ACHN (cell line): Measurements from ENCODE around the gene STK32A.
"Not testable (repeated sequence)": the region's sequence is repeated elsewhere in the genome, so short reads cannot be mapped to it uniquely, and the experiment has no call there.

ENCODE experiments used
- DNase-seq: peaks from one replicate; pipeline ENCODE4 v3.0.0-alpha.2; 2015
- in situ Hi-C: cut with HindIII; loops from 2 replicates; pipeline ENCODE4 v1.10.0; 2017; ENCODE audit warnings: low sequenced_read_pairs, low pct_ligation_motif_present, low pct_unique_long_range_greater_than_20kb

Gene STK32A

DNA sequence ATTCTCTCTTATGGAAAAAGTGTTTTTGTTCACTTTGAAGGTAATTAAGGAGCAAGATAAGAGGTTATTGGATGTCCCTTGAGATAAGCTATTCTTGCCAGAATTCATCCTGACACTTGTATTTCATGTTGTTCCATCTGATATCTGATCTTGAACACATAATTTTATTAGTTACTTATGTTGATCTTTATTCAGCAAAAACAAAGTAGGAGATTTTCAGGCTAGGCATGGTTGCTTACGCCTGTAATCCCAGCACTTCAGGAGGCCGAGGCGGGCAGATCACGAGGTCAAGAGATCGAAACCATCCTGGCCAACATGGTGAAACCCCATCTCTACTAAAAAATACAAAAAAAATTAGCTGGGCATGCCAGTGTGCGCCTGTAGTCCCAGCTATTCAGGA is 8.4 kb downstream of the STK32A start:
- in situ Hi-C loops, DNase-seq: not testable (repeated sequence)

- in situ Hi-C loops = no loop called here
These were observed 10.7 kb downstream of the STK32A start for GRCh38 chr5:147245381-147246165.

GRCh38 chr5:147248561-147248960 is 13.7 kb downstream of the STK32A start:
- DNase-seq = no peak
- in situ Hi-C loops = no loop called here

More at GRCh38 chr5:147245381-147246165, 10.7 kb downstream of the STK32A start:
- DNase-seq = no peak

DNA sequence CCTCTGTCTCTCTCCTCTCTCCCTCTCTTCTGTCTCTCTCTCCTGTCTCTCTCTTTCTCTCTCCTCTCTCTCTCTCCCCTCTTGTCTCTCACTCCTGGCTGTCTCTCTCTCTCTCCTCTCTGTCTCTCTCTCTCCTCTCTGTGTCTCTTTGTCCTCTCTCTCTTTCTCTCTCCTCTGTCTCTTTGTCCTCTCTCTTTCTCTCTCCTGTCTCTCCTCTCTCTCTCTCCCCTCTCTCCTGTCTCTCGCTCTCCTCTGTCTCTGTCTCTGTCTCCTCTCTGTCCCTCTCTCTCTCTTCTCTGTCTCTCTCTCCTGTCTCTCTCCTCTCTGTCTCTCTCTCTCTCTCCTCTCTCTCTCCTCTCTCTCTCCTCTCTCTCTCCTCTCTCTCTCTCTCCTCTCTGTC is 25.0 kb downstream of the STK32A start:
- in situ Hi-C loops = no loop called here

DNA sequence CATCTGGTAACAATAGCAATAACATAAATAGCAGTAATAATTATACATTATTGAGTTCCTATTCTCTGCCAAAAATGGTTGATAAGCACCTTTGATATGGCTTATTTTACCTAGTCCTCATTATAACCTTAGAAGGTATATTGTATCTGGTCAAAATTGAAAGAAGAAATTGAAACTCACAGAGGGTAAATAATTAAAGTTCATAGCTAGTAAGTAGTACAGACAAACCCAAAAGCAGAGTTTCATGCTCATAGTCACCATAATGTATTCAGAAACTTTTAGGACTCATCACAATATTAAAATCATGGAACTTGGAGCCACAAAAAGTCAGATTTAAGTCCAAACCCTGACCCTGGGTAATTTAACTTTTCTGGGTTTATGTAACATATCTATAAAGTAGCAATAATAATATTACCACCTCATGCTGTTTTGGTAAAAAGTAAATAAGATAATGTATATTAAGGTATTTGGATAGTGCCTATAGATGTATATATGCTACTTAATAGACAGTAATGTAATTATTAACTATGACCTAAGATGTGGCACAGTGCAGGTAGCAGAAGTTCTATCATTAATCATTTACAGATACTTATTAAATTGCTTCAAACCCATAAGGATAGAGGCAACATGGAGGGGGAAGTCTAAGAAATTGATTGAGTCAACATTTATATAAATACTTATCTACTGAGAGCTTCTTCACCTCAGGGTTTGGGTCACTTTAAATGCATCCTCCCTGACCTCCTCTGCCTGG is 32.4 kb downstream of the STK32A start:
- no peak for DNase-seq
- in situ Hi-C loops = no loop called here

More for the DNA sequence above, 25.0 kb downstream of the STK32A start:
- no peak for DNase-seq

DNA sequence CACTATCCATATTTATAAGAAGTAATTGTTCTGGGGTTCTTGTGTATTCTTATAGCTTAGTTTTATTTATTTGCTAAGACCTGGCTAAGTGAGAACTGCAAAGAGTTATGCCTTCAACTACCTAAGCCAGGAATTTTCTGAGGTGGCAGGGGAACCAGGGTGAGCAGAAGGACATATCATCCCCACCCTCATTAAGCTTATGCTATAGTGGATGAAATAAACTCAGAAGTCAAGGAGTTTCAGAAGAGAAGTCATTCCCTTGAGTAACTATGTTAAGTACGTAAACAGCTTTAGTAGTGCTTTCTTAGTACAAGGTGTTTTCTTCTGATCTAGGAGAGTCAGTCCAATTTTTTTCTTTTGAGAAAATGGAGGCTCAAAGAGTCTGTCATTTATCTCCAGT is 41.7 kb downstream of the STK32A start:
- DNase-seq = no peak
- in situ Hi-C loops = no loop called here

- DNase-seq = no peak
- in situ Hi-C loops = no loop called here
These were observed 51.5 kb downstream of the STK32A start for GRCh38 chr5:147286296-147286695.

DNA sequence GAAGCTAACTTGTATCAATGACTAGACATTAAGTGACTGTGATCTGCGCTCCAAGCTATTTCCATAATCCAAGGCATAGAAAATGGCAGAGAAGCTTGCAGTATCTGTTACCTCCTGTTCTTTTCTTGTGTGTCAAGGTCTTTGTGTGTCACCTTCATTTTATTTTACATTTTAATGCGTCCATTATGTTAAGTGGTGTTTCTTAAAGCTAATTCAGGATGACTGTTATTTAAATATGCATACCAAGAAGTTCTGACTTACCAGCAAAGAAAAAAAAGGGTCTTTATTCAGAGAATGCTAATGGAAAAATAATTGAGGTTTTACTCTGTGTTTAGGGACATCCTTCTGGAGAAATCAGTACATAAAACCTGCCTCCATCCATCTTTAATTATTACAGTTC is 52.3 kb downstream of the STK32A start:
- DNase-seq = no peak
- in situ Hi-C loops = no loop called here

- no peak for DNase-seq
- in situ Hi-C loops = no loop called here
These were observed 55.4 kb downstream of the STK32A start for GRCh38 chr5:147290261-147290660.

DNA sequence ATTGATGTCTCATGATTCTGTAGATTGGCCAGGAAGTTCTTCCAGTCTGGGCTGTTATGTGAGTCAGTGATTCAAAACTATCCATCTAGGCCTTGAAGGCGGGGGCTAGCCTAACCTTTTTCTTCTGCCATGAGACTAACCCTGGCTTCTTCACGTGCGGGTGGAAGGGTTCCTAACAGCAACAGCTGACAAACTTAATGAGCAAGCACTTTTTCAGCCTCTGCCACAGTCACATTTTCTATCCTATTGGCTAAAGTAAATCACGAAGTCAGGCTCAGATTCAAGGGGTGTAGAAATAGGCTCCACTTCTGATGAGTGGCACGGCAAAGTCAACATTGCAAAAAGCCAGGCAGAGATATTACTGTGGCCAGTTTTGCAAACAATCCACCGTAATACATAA is 68.4 kb downstream of the STK32A start:
- in situ Hi-C loops = no loop called here

GRCh38 chr5:147303976-147304375 is 69.2 kb downstream of the STK32A start:
- peak; percentile 7 for DNase-seq
- in situ Hi-C loops = no loop called here

More for the DNA sequence above, 68.4 kb downstream of the STK32A start:
- DNase-seq = no peak

- DNase-seq = no peak
- in situ Hi-C loops = no loop called here
These were observed 70.3 kb downstream of the STK32A start for GRCh38 chr5:147305147-147305546.

- in situ Hi-C loops = no loop called here
- no peak for DNase-seq
These were observed 71.5 kb downstream of the STK32A start for GRCh38 chr5:147306351-147306750.

DNA sequence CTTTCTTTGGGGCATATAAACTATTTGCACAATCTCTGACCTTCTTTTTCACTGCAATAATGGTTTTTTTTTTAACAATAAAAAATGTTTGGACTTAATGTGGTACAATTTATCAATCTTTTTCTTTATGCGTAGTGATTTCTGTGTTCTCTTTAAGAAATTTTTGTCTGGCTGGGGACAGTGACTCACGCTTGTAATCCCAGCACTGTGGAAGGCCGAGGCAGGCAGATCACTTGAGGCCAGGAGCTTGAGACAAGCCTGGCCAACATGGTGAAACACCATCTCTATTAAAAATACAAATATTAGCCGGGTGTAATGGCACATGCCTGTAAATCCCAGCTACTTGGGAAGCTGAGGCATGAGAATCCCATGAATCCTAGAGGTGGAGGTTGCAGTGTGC is 72.3 kb downstream of the STK32A start:
- DNase-seq = no peak
- in situ Hi-C loops = no loop called here

DNA sequence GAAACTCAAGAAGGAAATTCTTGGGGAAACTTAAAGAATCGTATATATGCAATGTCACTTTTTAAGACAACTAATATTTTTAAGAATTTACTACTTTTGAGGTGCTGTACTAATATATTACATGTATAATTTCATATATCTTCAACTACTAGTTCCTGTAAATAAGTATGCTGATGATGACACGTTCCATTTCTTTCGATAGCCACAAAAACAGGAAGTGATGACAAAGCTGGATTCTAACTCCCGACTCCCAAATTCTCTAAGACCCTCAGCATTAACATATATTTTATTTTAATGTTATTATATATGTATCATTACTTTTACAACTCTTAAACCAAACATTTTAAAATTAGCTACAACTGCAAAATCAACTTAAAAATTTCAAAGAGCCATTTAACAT is 74.8 kb downstream of the STK32A start:
- DNase-seq = no peak

GRCh38 chr5:147310059-147310704 is 75.4 kb downstream of the STK32A start:
- DNase-seq = peak; percentile 81
- in situ Hi-C loops = no loop called here

More for the DNA sequence above, 74.8 kb downstream of the STK32A start:
- in situ Hi-C loops = no loop called here

- in situ Hi-C loops = no loop called here
- DNase-seq = no peak
These were observed 83.3 kb downstream of the STK32A start for GRCh38 chr5:147317978-147318684.

DNA sequence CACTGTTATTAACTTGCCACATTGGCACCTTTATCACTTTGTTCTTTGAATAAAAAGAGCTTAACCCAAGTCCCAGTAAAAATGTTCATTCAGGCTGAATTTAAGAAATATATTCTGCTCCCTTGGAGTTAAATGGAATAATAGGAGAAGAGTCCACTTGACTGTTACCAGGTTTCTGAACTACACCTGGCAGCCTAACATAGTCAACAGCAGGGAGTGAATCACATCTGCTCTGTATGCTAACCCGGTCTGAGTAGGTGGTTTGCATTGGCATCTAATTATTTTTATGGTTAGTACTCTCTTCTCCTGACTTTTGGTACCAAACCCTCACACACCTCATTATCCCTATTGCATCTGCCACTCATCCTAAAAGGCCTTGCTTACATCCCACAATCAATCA is 86.7 kb downstream of the STK32A start:
- DNase-seq = no peak
- in situ Hi-C loops = no loop called here

- DNase-seq = no peak
- in situ Hi-C loops = no loop called here
These were observed 92.6 kb downstream of the STK32A start for GRCh38 chr5:147327421-147327820.
